HG02970 (cell line): ENCODE measurements around the gene NEK9.

Experiments used
- ATAC-seq: cut with Tn5 transposase; IDR thresholded peaks from one replicate; pipeline ENCODE4 v1.9.1; 2021; ENCODE audit warnings: mild to moderate bottlenecking, moderate library complexity, moderate number of reproducible peaks; ENCODE audit not compliant: unreplicated experiment, low FRiP score

NEK9 gene

DNA sequence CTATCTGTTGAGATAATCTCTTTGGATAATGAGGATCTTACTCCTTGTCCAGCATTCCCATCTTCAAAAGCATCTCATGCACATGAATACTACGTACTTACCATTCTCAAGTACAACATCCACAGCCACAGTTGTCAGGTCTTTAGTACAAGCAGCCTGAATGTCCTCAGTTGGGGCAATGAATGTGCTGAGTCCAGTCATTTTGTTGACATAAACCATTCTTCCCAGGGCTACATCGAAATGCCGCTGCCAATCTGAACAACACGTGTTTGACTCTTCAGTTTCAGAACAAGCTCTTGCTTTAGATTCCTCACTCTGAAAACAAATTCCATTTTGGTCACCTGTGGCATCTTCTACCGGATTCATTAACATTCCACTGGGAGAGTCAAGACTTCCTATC lies 80.6 kb downstream of the NEK9 start:
- no peak for ATAC-seq

DNA sequence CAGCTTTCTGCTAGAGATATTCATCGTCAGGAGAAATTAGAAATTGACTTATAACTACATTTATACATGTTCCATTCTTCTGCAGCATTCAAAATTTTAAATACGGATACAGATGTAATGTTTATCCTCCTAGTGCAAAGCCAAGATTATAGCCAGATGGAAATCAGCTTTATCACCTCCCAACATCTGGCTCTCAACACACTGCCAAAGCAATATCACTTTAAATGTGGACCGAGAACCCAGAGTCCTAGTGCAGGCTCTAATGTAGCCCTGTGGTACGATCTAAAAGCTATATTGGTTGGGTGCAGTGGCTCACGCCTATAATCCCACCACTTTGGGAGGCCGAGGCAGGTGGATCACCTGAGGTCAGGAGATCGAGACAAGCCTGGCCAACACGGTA lies 82.1 kb downstream of the NEK9 start:
- ATAC-seq: no peak

DNA sequence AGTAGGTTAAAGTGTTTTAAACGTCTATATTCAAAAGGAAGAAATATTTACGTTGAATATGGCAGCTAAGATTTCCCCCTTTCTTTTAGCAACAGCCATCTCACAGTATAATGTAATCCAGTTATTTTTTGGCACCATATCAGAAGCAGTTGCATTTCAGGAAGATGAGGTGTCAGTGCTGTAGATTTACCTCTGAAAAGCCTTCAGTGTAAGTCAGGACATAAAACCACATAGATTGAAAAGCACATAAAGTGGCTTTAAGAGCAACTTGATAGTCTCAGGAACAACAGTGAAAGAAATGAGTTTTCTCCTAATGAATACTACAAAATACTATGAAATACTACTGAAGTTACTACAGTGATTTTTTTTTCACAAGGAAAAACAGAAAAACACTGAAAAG lies 82.5 kb downstream of the NEK9 start:
- ATAC-seq: no peak

DNA sequence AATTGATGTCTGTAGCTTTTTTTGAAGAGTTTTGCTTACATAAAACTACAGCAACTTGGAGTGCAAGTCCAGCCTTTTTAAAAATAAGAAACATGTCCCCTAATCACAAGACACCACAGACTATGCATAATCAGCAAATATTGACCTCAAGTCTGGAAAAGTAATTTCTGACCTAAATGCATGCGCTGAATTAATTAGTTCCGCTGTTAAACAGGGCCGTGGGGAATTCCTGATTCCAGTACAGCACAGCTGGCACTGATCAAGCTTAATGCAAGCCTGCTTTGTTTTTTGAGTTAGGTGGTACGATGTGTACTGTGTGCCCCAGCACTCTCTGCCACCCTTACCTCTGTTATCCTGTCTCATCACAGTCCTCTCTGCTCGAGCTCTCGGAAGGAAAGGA lies 84.8 kb downstream of the NEK9 start:
- ATAC-seq: no peak

DNA sequence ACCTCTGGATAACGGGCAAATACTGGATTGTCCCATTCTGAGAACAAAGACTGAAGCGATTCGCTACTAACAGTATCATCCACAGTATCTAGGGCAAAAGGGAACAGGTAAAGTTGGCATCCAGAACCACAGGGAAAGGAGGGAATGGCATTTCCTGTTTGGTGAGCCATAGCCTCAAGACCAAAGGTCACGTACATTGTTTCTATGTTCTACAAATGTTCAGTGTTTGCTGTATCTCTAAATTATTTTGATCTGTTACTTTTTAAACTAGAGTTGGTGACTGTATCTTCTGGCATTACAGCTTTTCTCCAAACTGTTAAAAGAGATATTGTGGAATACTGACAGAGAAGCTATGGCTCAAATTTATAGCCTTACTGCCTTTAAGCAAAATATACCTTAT lies 85.2 kb downstream of the NEK9 start:
- ATAC-seq: no peak

DNA sequence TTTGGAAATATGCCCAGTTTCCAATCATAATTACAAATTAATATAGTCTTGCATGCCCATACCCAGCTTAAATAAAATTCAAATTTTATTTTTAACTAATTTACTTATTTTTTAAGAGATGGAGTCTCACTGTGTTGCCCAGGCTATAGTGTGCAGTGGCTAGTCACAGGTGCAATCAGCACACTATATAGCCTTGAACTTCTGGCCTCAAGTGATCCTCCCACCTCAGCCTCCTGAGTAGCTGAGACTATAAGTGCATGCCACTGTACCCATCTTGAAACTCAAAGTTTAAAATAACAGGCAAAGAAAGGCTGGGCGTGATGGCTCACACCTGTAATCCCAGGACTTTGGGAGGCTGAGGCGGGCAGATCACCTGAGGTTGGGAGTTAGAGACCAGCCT lies 85.9 kb downstream of the NEK9 start:
- no peak for ATAC-seq

DNA sequence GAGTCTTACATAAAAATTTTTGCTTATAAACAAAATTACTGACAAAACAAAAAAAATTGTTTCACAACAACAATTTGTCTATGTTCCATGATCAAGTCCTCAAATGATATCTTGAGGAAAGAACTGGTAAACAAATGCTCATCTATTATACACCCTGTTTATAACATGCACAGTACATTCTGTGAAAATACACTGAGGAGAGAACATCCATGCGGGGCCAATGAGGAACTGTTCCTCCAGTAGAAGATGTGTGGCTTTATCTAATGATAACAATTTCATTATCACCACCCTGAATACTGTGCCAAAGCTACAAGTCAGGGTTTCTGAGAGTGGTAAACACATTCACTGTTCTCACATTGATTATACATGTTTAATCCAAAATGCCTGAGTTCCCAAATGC lies 86.3 kb downstream of the NEK9 start:
- ATAC-seq: no peak

DNA sequence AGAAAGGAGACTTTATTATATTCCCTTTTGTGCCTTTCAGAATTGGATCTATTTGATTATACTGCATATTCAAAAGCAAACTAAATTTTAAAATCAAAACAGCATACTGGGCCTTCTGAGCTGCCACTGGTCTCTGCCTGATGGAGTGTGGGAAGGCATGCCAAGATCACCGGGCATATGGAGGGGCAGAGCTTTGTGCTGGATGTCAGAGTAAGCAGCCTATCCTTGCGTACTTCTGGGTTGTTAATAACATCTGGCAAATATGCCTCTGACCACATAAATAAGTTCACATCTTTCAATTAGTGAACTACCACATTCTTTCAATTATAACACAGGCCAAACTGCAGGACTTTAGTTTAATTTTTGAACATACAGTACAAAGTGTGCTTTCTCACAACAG lies 93.9 kb downstream of the NEK9 start:
- no peak for ATAC-seq

DNA sequence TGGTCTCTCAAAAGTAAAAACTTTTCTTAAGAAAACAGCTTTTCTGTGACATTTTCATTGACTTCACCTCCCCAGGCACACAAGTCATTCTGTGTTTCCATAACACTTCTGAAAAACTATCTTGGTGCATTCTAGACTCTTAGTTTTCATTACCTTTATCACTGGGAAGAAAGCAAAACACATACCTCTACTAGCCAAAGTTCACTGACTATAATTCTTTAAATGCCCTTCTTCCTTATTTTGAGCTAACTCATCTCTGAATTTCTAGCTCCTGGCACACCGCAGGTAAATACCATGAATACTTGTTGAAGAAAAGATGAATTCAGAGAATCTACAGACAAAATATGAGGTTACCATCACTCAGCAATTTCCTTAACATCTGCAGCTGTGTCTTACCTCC lies 96.7 kb downstream of the NEK9 start:
- ATAC-seq: no peak
